ENCODE results near the gene ARHGAP25.

GRCh38 chr2:68812251-68812650, 77.6 kb downstream of the ARHGAP25 start:
- TF ChIP-seq CTCF (IDR thresholded peaks at IDR 0.05 in 2 of 3, conservative IDR thresholded peaks at IDR 0.05 in 1 of 3; ENCODE audit: borderline replicate concordance in 1 of 3, insufficient read depth in 1 of 3, low read depth in 2 of 3, low read length in 2 of 3) (no peak), EZH2 (IDR thresholded peaks at IDR 0.05) (no peak), REST (IDR thresholded peaks at IDR 0.05; ENCODE audit: low read depth) (no peak), TCF7L2 (IDR thresholded peaks at IDR 0.05; ENCODE audit: borderline replicate concordance, extremely low read depth, insufficient read depth, insufficient read length) (no peak), EZH2phosphoT487 (IDR thresholded peaks at IDR 0.05; ENCODE audit: borderline replicate concordance) (no peak), POLR2AphosphoS5 (IDR thresholded peaks at IDR 0.05; ENCODE audit: low read depth, low read length) (no peak), POLR2A (IDR thresholded peaks at IDR 0.05; ENCODE audit: borderline replicate concordance, extremely low read depth, insufficient read depth, insufficient read length) (no peak), ELF1 (IDR thresholded peaks at IDR 0.05; ENCODE audit: borderline replicate concordance, low read depth) (no peak), SIN3A (IDR thresholded peaks at IDR 0.05; ENCODE audit: low read depth) (no peak), ZNF274 (IDR thresholded peaks at IDR 0.05; ENCODE audit: low read depth, low read length) (no peak), EGR1 (IDR thresholded peaks at IDR 0.05; ENCODE audit: low read depth) (no peak), SP1 (IDR thresholded peaks at IDR 0.05; ENCODE audit: low read depth) (no peak), YY1 (IDR thresholded peaks at IDR 0.05; ENCODE audit: extremely low read depth, insufficient replicate concordance, low read depth, low read length) (no peak)
